ENCODE measurements around the gene PRX. TPM values are rescaled to one million over a fixed set of nuclear protein-coding genes. Genes with fewer than 3 reads are reported as not detected.
"Not testable (repeated sequence)": the region's sequence is repeated elsewhere in the genome, so short reads cannot be mapped to it uniquely, and the experiment has no call there.

PRX gene
- polyA plus RNA-seq, 4 donors = 0.45 to 3.1 (median 1.3) TPM

GRCh38 chr19:40414542-40415535 is 1.7 kb upstream of the PRX start:
- Histone ChIP-seq H3K4me1 (ENCODE audit: control insufficient read depth in 3 of 3, insufficient read depth in 2 of 3, low read depth in 1 of 3, low read length in 2 of 3) (peaks cover 0 to 27% (median 0%) of the 10 kb centered on the region in 3 donors), H3K36me3 (ENCODE audit: control insufficient read depth in 3 of 3, insufficient read depth in 2 of 3, low read depth in 1 of 3, low read length in 3 of 3) (no peaks in the 10 kb centered on the region), H3K27ac (ENCODE audit: low read depth in 1 of 3, low read length in 2 of 3) (no peak overlapping the region), H3K4me3 (ENCODE audit: low read depth in 1 of 3, low read length in 3 of 3) (no peak overlapping the region), H3K27me3 (ENCODE audit: control insufficient read depth in 3 of 3, insufficient read depth in 3 of 3, low read length in 3 of 3) (peaks cover 0 to 4% (median 0%) of the 10 kb centered on the region in 3 donors), H3K9me3 (ENCODE audit: control insufficient read depth in 2 of 2, insufficient read depth in 1 of 2, low read depth in 1 of 2, low read length in 1 of 2) (no peaks in the 10 kb centered on the region)
- 84 to 90% (median 86%) methylated on average over 19 to 21 of the region's 21 CpGs for WGBS, 3 donors
- DNase-seq = no peak
- no peak for FAIRE-seq

- H3K36me3 ChIP-seq (ENCODE audit: control insufficient read depth in 3 of 3, insufficient read depth in 2 of 3, low read depth in 1 of 3, low read length in 3 of 3) = no peaks in the 10 kb centered on the region
- H3K27me3 ChIP-seq (ENCODE audit: control insufficient read depth in 3 of 3, insufficient read depth in 3 of 3, low read length in 3 of 3) = peaks cover 0 to 4% (median 0%) of the 10 kb centered on the region in 3 donors
- DNase-seq (no peak), FAIRE-seq (no peak)
- H3K4me1 ChIP-seq (ENCODE audit: control insufficient read depth in 3 of 3, insufficient read depth in 2 of 3, low read depth in 1 of 3, low read length in 2 of 3) = peaks cover 0 to 27% (median 0%) of the 10 kb centered on the region in 3 donors
- WGBS, 3 donors = 76 to 89% (median 86%) methylated on average over 3 to 4 of the region's 4 CpGs
- no peak overlapping the region for H3K4me3 ChIP-seq (ENCODE audit: low read depth in 1 of 3, low read length in 3 of 3)
- H3K9me3 ChIP-seq (ENCODE audit: control insufficient read depth in 2 of 2, insufficient read depth in 1 of 2, low read depth in 1 of 2, low read length in 1 of 2) = no peaks in the 10 kb centered on the region
- H3K27ac ChIP-seq (ENCODE audit: low read depth in 1 of 3, low read length in 2 of 3) = no peak overlapping the region
Observed at GRCh38 chr19:40412866-40413265, 312 bp downstream of the PRX start.

GRCh38 chr19:40411958-40412499 is 1.1 kb downstream of the PRX start:
- no peak overlapping the region for H3K4me3 ChIP-seq (ENCODE audit: low read depth in 1 of 3, low read length in 3 of 3)
- FAIRE-seq (no peak), DNase-seq (no peak)
- 69 to 72% (median 72%) methylated on average over 8 of the region's 8 CpGs for WGBS, 3 donors
- H3K9me3 ChIP-seq (ENCODE audit: control insufficient read depth in 2 of 2, insufficient read depth in 1 of 2, low read depth in 1 of 2, low read length in 1 of 2) = no peaks in the 10 kb centered on the region
- H3K27me3 ChIP-seq (ENCODE audit: control insufficient read depth in 3 of 3, insufficient read depth in 3 of 3, low read length in 3 of 3) = peaks cover 0 to 4% (median 0%) of the 10 kb centered on the region in 3 donors
- H3K27ac ChIP-seq (ENCODE audit: low read depth in 1 of 3, low read length in 2 of 3) = no peak overlapping the region
- no peaks in the 10 kb centered on the region for H3K36me3 ChIP-seq (ENCODE audit: control insufficient read depth in 3 of 3, insufficient read depth in 2 of 3, low read depth in 1 of 3, low read length in 3 of 3)
- H3K4me1 ChIP-seq (ENCODE audit: control insufficient read depth in 3 of 3, insufficient read depth in 2 of 3, low read depth in 1 of 3, low read length in 2 of 3) = peaks cover 0 to 19% (median 0%) of the 10 kb centered on the region in 3 donors

- Histone ChIP-seq H3K36me3 (ENCODE audit: control insufficient read depth in 3 of 3, insufficient read depth in 2 of 3, low read depth in 1 of 3, low read length in 3 of 3) (no peaks in the 10 kb centered on the region), H3K9me3 (ENCODE audit: control insufficient read depth in 2 of 2, insufficient read depth in 1 of 2, low read depth in 1 of 2, low read length in 1 of 2) (no peaks in the 10 kb centered on the region), H3K27me3 (ENCODE audit: control insufficient read depth in 3 of 3, insufficient read depth in 3 of 3, low read length in 3 of 3) (peaks cover 0 to 4% (median 0%) of the 10 kb centered on the region in 3 donors), H3K27ac (ENCODE audit: low read depth in 1 of 3, low read length in 2 of 3) (peak overlapping the region in 1 of 3 donors; percentile 41), H3K4me1 (ENCODE audit: control insufficient read depth in 3 of 3, insufficient read depth in 2 of 3, low read depth in 1 of 3, low read length in 2 of 3) (peaks cover 0 to 15% (median 0%) of the 10 kb centered on the region in 3 donors), H3K4me3 (ENCODE audit: low read depth in 1 of 3, low read length in 3 of 3) (no peak overlapping the region)
- 20 to 41% (median 32%) methylated on average over 16 of the region's 16 CpGs for WGBS, 3 donors
- FAIRE-seq (no peak), DNase-seq (no peak)
Observed at GRCh38 chr19:40411125-40411842, 1.9 kb downstream of the PRX start.

GRCh38 chr19:40410030-40410389 is 3.2 kb downstream of the PRX start:
- no peak overlapping the region for H3K27ac ChIP-seq (ENCODE audit: low read depth in 1 of 3, low read length in 2 of 3)
- FAIRE-seq = no peak

GRCh38 chr19:40408598-40408925 is 4.6 kb downstream of the PRX start:
- DNase-seq; H3K36me3 ChIP-seq (ENCODE audit: control insufficient read depth in 3 of 3, insufficient read depth in 2 of 3, low read depth in 1 of 3, low read length in 3 of 3); H3K4me3 ChIP-seq (ENCODE audit: low read depth in 1 of 3, low read length in 3 of 3); H3K4me1 ChIP-seq (ENCODE audit: control insufficient read depth in 3 of 3, insufficient read depth in 2 of 3, low read depth in 1 of 3, low read length in 2 of 3); FAIRE-seq; H3K27me3 ChIP-seq (ENCODE audit: control insufficient read depth in 3 of 3, insufficient read depth in 3 of 3, low read length in 3 of 3); H3K9me3 ChIP-seq (ENCODE audit: control insufficient read depth in 2 of 2, insufficient read depth in 1 of 2, low read depth in 1 of 2, low read length in 1 of 2); H3K27ac ChIP-seq (ENCODE audit: low read depth in 1 of 3, low read length in 2 of 3): not testable (repeated sequence)
- 82 to 85% (median 83%) methylated on average over 8 of the region's 8 CpGs for WGBS, 3 donors

More at GRCh38 chr19:40410030-40410389, 3.2 kb downstream of the PRX start:
- Histone ChIP-seq H3K4me3 (ENCODE audit: low read depth in 1 of 3, low read length in 3 of 3) (no peak overlapping the region), H3K36me3 (ENCODE audit: control insufficient read depth in 3 of 3, insufficient read depth in 2 of 3, low read depth in 1 of 3, low read length in 3 of 3) (no peaks in the 10 kb centered on the region), H3K27me3 (ENCODE audit: control insufficient read depth in 3 of 3, insufficient read depth in 3 of 3, low read length in 3 of 3) (peaks cover 0 to 4% (median 0%) of the 10 kb centered on the region in 3 donors), H3K9me3 (ENCODE audit: control insufficient read depth in 2 of 2, insufficient read depth in 1 of 2, low read depth in 1 of 2, low read length in 1 of 2) (no peaks in the 10 kb centered on the region), H3K4me1 (ENCODE audit: control insufficient read depth in 3 of 3, insufficient read depth in 2 of 3, low read depth in 1 of 3, low read length in 2 of 3) (peaks cover 0 to 10% (median 0%) of the 10 kb centered on the region in 3 donors)
- no peak for DNase-seq
- 73 to 80% (median 76%) methylated on average over 9 of the region's 9 CpGs for WGBS, 3 donors

GRCh38 chr19:40407714-40408597 is 5.2 kb downstream of the PRX start:
- DNase-seq = no peak
- no peak overlapping the region for H3K27ac ChIP-seq (ENCODE audit: low read depth in 1 of 3, low read length in 2 of 3)
- WGBS, 3 donors = 20 to 50% (median 28%) methylated on average over 21 to 22 of the region's 22 CpGs
- H3K36me3 ChIP-seq (ENCODE audit: control insufficient read depth in 3 of 3, insufficient read depth in 2 of 3, low read depth in 1 of 3, low read length in 3 of 3) = no peaks in the 10 kb centered on the region
- no peak overlapping the region for H3K4me3 ChIP-seq (ENCODE audit: low read depth in 1 of 3, low read length in 3 of 3)
- peaks cover 0 to 11% (median 0%) of the 10 kb centered on the region in 3 donors for H3K4me1 ChIP-seq (ENCODE audit: control insufficient read depth in 3 of 3, insufficient read depth in 2 of 3, low read depth in 1 of 3, low read length in 2 of 3)
- FAIRE-seq = no peak
- no peaks in the 10 kb centered on the region for H3K27me3 ChIP-seq (ENCODE audit: control insufficient read depth in 3 of 3, insufficient read depth in 3 of 3, low read length in 3 of 3)
- H3K9me3 ChIP-seq (ENCODE audit: control insufficient read depth in 2 of 2, insufficient read depth in 1 of 2, low read depth in 1 of 2, low read length in 1 of 2) = no peaks in the 10 kb centered on the region

All from small intestine (tissue), 7 donors.